Stimulated activated CD4-positive, alpha-beta T cell treated with anti-CD3 and anti-CD28 coated beads, Interleukin-12 subunit alpha, Interleukin-12 subunit beta, amount 100 ng/mL, for 24 hours (primary cell): ENCODE results near the gene UBE2QL1.
"Not testable (repeated sequence)": the region's sequence is repeated elsewhere in the genome, so short reads cannot be mapped to it uniquely, and the experiment has no call there.

Source experiments
- DNase-seq, 2 experiments: peaks; one replicate each; pipeline ENCODE4 v3.0.0-alpha.2; 2020; ENCODE audit warnings: low read depth in 2 of 2

The UBE2QL1 gene

DNA sequence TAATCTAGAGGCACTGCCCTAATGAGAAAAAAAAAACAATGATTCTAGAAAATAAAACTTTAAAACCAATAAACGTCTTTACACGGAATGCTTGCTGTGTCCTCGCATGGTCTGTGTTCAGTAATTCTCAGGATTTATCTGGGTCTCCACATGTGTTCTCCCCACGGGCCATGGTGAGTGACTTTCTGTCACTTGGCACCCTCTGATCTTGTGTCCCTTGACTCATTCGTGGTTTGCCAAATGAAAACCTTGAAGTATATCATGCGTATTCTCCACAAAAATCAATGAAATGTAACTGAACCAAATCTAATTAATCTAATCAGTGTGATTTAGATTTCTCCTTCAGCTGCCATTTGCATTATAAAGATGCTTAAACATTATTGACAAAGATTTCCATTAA is 48.0 kb downstream of the UBE2QL1 start:
- no peak for DNase-seq

DNA sequence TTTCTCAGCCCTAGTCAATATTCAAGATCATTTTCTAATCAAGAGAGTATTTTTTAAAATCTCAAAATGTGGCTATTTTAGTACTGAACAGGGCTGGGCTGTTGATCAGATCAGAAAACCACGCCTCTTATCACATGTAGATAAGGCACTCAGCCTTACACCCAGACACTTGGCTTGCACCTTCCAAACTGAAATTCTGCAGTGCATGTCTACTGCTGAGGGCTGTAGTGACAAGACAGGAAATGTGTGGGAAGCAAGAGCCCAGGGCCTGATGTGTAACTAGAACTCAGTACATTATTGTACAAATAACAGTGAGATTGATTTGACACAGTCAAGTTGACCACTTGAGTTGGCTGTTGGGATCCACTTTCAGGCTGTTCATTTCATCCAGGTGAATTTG is 48.6 kb downstream of the UBE2QL1 start:
- DNase-seq = no peak

DNA sequence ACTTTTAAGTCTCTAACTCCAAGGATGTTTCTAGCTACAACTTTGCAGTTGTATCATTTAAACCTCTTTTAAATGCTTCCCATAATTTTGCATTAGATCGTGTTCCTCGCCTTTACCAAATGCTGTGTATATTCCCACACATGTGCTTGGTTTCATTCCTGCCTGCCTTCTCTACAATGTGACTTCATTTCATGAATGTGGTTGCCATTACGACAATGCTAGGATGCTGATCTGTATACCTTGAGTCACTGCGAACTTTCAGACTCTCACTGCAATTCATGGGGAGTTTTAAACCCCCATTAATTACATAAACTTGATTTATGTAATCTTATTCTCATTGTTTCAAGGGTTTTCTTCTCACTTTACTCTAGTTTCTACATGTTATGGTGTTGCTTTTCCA is 50.3 kb downstream of the UBE2QL1 start:
- DNase-seq = no peak

DNA sequence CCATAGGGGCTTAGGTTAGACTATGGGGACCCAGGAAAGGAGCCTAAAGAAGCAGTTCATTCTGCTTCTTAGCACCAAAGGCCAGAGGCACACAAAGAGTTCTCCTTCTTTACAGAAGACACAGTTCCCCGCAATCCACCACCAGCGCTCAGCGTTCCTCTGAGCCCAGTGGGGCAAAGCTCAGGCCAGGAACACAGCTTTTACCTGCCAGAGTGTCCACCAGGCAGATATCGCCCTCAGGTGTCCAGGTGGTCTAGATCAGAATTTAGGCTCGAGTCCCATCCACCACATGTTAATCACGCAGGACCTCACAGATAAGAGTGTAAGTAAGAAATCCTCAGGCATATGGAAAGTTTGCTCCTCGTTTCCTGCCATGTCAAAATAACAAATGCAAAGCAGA is 53.0 kb downstream of the UBE2QL1 start:
- DNase-seq = no peak

DNA sequence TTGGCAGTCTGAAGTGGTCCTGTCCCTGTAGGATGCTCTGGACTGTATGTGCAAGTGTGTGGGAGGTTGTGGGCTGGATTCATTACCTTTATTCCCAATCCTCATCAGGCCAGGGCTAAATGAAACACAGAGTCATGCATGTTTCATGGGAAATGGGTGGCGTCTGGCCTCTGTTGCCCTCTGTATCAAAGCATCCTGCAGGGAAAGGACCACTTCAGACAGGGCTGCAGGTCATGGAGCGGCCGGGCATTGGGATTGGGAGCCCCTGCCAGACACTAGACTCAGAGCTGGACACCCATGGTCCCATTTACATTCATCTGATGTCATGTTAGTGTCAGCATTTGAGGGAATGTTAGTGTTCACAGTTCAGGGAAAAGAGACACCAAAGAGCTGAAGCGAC is 53.8 kb downstream of the UBE2QL1 start:
- no peak for DNase-seq

DNA sequence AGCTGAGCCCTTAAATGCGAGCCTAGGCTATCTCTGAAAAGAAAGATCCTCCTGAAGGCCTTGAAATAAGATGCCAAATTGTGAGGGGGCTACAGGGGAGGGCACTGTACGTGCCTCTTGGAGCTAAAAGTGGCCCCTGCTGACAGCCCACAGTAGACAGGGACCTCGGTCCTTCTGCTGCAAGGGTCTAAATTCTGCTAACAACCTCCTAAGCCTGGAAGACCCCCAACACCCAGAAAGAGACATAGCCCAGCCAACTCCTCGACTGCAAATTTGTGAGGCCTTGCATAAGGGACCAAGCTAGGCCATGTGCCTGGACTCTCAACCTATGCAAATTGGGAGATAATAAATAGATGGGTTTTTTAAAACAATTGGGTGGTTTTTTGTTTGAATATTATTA is 54.7 kb downstream of the UBE2QL1 start:
- no peak for DNase-seq

DNA sequence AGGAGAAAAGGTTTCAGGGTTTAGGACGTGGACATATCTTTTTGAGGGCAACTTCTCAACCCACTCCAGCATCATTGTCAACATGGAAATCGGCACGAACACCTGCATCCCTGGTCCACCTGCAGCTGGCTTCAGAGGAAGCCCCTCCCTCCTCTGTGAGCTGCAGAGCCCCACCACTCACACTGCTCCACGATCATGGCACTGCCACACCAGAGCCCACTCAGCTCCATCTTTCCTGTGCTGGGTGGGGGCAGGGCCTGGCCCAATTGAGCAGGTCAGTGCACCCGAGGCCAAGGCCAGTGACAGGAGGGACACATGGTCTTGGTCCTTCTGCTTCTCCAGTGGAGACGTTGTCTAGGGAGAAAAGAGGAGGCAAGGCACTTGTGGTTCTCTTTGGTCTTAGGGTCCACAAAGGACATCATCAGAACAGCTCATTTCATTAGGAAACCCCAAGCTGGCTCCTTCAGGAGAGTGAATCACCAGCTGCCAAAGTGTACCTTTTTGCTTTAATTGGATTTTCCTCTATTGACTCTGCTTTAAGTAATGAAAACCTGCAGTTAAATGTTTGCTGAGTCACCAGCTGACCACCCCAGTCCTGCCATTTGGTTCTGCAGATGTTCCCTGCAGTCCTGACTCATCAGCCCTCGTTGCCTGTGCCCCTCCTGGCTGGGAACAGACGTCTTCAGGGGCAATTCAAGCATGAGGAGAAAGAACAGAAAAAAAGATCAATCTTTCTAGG is 56.2 kb downstream of the UBE2QL1 start:
- DNase-seq = no peak

DNA sequence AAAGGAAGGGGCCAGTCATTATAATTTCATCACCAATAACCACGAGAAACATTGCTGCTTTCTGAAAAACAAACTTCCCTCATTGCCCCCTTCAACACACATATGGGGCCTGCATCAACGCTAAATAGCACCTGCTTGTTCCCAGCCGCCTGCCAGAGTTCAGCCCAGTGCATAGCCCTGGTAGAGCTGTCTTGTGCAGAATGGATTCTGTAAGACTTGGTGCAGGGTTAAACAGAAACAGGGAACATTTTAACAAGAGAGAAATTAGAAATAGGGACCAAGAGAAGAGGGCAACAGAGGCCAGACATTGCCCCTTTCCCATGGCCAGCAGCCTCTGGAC is 56.7 kb downstream of the UBE2QL1 start:
- no peak for DNase-seq

DNA sequence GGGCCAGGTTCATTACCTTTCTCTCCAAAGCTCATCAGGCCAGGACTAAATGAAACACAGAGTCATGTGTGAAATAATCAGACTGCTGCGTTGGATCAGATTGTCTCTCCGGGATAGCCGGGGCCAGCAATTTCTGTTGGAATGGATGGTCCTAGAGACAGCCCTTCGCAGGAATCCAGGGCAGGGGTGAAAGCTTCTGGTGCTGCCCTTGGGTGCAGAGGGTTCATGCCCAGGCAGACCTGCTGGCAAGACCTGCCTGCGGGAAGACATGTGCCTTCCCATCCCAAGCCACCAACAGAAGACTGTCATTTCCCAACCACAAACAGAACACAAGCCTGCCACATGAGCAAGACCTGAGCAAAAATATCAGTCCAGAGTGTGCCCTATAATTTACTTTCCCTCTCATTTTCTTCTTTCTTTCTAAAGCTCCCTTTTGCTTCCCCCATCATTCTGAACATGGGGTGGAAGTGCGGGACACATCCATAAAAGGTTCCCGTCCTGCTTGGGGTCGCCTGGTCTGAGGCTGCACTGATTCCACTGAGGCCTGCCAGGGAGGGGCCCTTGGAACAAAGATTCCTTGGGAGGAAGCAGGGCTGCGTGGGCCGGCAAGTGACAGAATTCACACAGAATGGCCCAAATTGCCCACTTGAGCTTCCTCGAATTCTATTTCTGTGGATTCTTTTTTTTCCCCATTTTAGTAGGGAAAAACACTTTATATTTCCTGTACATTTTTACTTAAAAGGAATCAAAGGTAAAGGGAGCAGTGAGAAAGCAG is 57.3 kb downstream of the UBE2QL1 start:
- no peak for DNase-seq

DNA sequence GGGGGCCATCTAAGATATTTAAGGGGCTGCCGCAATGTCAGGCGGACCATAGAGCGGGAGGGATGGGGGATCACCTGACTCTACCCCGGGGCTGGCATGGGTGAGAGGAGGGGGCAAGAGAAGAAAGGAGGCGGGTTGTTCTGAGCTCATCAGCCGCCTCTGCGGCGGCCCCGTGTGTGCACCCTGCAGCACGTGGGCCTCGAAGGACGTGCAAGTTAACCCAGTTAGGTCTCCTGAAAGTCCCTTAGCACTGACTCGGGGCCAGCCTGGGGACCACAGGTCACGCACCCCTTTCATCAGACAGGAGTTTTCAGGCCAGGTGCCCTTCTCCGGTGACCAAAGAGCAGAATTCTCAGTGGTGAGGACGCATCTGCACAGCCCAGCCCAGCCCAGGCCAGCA is 58.0 kb downstream of the UBE2QL1 start:
- DNase-seq = no peak

DNA sequence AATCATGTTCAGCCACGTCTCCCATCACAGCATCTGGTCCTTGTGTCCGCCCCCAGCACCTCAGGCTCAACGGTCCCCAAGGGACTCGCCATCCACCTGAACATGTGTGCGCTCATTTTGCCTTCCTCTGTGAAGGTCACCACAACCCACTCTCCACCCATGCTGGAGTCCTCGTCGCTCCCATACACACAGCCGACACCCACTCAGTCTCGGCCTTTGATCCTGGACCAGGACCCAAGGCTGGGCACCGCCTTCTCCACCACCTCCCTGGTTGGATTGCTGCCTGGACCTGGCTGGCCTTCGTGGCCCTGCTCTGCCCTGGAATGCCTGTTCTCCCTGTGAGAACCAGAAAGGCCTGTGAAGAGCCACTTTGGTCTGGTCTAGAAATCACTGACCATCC is 60.3 kb downstream of the UBE2QL1 start:
- no peak for DNase-seq

DNA sequence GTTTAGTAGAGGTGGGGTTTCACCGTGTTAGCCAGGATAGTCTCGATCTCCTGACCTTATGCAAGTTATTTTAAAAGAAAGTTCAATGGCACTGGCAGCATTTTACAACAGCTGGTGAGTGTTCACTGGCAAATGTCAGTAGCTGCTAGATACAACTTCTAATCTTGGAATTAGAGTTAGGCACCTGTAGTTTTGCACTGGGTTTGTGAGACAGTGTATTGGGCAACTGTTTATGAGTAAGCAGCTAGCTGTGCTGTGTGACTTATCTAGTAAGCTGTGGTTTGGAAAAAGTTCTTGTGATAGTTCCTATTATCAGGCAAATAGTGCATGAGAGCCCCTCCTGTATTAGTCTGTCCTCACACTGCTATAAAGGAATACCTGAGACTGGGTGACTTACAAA is 61.5 kb downstream of the UBE2QL1 start:
- DNase-seq = no peak

DNA sequence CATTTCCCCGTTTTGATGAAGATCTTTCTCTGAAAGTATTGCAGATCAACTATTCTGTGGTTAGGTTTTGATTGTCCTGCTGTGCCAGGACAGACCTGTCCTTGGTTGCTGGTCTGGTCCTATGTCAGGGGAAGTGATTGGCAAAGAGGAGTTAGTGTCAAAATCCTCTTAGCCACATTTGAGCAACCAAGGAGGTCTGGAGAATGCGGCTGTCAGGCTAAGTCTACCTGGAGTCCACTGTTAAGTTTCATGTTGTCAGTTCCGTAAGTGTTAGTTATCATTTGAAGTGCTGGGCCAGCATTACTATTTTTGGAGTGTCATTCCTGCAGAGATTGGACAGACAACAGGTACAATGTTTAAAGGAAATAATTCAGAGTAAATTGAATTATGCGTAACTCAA is 62.3 kb downstream of the UBE2QL1 start:
- DNase-seq = no peak

DNA sequence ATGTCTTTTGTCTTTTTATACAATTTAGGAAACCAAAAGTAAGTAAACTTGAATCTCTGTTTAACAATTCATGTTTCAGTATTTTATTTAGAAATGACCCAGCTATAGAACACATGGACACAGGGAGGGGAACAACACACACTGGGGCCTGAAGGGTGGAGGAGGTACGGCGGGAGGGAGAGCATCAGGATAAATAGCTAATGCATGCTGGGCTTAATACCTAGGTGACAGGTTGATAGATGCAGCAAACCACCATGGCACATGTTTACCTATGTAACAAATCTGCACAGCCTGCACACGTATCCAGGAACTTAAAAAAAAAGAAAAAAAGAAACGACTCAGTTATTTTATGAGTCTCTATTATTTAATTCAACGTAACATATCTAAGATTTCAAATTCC is 67.2 kb downstream of the UBE2QL1 start:
- DNase-seq = not testable (repeated sequence)

DNA sequence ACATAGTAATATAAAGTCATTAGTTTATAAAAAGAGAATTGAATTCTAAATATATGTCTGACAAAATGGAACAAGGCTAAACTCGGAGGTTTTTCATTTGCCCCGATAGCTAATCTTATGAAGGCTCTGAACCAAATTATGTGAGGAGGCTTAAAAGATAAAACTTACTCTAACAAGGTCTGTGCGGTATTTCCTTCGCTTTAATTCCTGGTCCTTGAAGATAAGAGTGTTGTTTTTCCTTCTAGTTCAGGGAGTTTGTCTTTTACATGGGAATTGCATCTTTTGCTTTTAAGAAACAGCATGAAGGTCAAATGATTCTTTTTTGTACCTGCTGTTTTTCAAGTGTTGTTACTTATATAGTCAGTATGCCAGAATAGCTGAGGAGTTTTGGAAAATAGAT is 68.2 kb downstream of the UBE2QL1 start:
- no peak for DNase-seq

DNA sequence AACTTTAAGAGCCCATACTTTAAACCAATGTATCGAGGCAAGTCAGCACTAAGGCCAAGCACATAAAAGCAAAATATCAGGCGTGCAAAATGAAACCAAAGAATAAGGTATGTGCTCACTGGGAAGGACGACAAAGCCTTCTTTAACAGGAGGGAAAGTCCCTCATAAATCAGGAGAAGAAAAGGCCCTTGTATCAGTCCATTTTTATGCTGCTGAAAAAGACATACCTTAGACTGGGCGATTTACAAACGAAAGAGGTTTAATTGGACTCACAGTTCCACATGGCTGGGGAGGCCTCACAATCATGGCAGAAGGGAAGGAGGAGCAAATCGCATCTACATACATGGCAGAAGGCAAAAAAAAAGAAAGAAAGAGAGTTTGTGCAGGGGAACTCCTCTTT is 68.9 kb downstream of the UBE2QL1 start:
- no peak for DNase-seq

DNA sequence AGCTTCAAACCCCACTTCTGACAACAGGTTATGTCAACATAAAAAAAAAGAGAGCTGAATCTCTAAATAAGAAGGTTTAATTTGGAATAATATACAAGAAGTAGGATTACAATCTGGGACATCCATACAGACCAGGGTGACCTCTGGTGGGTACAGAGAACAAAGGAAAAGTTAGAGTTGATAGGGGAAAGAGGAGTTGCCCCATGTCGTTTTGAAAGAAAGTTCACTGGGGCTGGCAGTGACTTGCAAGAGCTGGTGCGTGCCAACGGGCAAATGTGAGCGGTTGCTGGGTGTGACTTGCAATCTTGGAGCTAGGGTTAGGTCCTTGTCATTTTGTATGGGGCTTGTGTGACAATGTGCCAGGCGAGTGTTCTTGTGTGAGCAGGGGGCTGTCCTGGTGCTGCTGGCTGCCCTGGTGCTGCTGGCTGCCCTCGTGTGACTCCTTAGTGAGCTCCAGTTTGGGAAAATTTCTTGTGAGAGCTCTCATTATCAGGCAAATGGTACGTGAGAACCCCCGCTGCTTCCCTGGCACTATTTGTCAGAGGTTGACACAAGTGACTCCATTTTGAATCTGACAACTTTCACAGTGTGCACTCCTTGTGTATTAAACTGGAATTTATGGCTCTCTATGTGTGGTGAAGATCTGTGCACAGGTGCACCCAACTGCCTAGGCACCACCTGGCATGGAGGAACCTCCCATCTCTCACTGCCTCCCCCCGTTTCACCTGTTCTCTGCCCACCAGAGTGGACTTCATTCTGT is 69.8 kb downstream of the UBE2QL1 start:
- no peak for DNase-seq

DNA sequence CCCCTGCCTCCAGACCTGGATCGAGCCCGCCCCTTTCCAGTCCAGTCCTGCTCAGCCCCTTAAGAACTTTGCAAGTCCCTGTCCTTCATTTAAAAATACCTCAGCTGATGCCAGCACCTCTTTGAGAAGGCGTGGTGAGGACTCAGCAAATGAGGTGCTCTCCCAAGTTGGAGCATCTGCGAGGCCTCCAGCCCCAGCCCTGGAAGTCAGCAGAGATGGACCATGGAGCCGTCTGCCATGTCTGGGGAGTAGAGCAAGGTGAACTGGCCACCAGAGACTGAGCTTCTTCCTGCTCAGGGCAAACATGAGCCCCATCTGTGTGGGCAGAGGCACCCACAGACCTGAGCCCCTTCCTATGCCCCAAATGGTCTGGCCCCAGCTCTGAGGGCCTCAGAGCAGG is 71.5 kb downstream of the UBE2QL1 start:
- DNase-seq = no peak

DNA sequence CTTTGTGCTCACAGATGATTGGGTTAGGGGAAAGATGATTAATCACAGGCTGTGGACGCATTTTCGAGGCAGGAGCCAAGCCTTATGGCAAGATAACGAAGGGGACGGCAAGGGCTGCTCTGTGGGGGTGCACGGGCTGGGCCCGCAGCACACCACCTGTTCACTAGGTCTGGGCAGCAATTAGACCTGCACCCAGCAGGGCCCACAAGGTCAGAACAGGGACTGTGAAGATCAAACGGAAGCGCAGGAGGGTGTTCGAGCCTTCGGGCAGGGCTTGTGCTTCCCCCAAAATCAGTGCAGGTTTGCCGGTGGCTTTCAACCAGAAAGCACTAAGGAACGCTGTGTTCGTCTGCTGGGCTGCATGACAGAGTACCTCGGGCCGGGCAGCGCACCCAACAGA is 73.7 kb downstream of the UBE2QL1 start:
- no peak for DNase-seq

DNA sequence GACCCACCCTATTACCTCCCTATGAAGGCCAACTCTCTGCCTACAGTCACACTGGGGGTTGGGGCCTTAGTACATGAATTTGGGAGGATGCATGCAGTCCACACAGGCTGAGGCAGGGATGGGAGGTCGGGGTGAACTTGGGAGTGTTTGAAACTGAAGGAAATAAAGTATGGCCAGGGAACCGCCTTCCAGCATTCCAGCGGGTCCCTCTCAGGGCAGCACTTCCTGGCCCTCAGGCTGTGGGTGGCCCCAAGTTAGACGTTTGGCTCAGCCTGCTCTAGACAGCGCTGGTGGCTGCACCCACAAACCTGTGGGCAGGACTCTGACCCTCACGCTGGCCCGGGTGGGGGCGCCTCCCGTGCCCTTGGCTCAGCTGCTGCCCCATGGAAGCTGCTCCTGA is 74.3 kb downstream of the UBE2QL1 start:
- DNase-seq = no peak

DNA sequence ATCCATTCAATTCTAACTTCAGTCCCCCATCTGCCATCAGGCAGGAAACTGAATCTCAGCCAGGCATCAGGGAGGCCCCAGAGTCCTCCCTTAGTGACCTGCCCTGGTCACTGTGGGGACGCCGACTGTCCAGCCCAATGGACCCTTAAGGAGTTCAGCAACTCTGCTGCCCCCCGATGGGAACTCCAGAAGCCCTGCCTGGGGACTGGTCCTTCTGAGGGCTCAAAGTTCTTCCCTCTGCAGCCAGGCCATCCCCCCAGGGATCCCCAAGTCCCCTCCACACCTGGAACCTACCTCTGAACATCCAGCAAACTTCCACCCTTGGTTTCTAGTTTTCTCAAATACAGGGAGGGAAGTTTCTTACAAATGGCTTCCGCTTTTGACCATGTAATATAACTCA is 76.8 kb downstream of the UBE2QL1 start:
- DNase-seq = no peak

DNA sequence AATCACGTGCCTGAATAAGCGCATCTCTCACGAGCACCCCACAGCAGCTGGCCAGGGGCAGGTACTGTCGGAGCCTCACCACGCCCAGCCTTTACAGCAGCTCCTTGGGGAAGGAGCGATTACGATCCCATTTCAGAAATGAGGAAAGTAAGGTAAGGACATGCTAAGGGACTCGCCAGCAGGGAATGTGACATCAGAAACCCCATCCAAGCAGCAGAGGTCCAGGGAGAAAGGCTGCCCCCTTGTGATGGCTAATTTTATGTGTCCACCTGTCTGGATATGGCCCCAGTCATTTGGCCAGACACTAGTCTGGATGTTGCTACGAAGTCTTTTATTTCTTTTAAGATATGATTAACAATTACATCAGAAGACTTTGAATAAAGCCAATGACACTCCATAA is 77.3 kb downstream of the UBE2QL1 start:
- DNase-seq = no peak
